ENCODE results near the gene FSD2. TPM values are rescaled to one million over a fixed set of nuclear protein-coding genes. Genes with fewer than 3 reads are reported as not detected.
"Not testable (repeated sequence)": the region's sequence is repeated elsewhere in the genome, so short reads cannot be mapped to it uniquely, and the experiment has no call there.

FSD2 gene
- total RNA-seq, 1 experiment from 2014 or later: not detected

GRCh38 chr15:82771789-82772607 is 33.9 kb downstream of the FSD2 start:
- no TSS peak for BruUV-seq (replicated peaks)
- no peak overlapping the region for H3K4me3 Mint-ChIP-seq (ENCODE audit: unreplicated experiment)
- ChIA-PET CTCF (no interaction called here), POLR2A (no interaction called here)
- no peaks in the 10 kb centered on the region for H3K36me3 ChIP-seq (ENCODE audit: control insufficient read depth, insufficient read depth, low read length)
- no peaks in the 10 kb centered on the region for H3K27me3 Mint-ChIP-seq (ENCODE audit: insufficient read depth, unreplicated experiment)
- no peaks in the 10 kb centered on the region for H3K4me1 ChIP-seq
- no peaks in the 10 kb centered on the region for H3K9me3 ChIP-seq
- H3K4me3 ChIP-seq (ENCODE audit: low read depth, low read length): no peak overlapping the region
- H3K9me3 Mint-ChIP-seq (ENCODE audit: unreplicated experiment): no peaks in the 10 kb centered on the region
- TF ChIP-seq CTCF (IDR thresholded peaks at IDR 0.05; ENCODE audit: insufficient read depth in 1 of 2, low read depth in 1 of 2, low read length in 1 of 2, severe bottlenecking in 1 of 2, unreplicated experiment in 1 of 2): no peak
- H3K27me3 ChIP-seq (replicated peaks; ENCODE audit: control insufficient read depth, insufficient read depth, low read length): no peaks in the 10 kb centered on the region
- no peaks in the 10 kb centered on the region for H3K36me3 Mint-ChIP-seq (ENCODE audit: insufficient read depth, unreplicated experiment)
- no peak for DNase-seq
- intact Hi-C loops (cut with micrococcal nuclease; ENCODE audit: unreplicated experiment): no loop called here
- no peak overlapping the region for H3K27ac Mint-ChIP-seq (ENCODE audit: unreplicated experiment)
- H3K4me1 Mint-ChIP-seq (ENCODE audit: low read depth, unreplicated experiment): no peaks in the 10 kb centered on the region

GRCh38 chr15:82768414-82769054 is 37.3 kb downstream of the FSD2 start:
- no peak overlapping the region for H3K27ac Mint-ChIP-seq (ENCODE audit: unreplicated experiment)
- CTCF ChIA-PET: no interaction called here
- no peak for DNase-seq
- TF ChIP-seq CTCF (IDR thresholded peaks at IDR 0.05; ENCODE audit: insufficient read depth in 1 of 2, low read depth in 1 of 2, low read length in 1 of 2, severe bottlenecking in 1 of 2, unreplicated experiment in 1 of 2): no peak
- intact Hi-C loops (cut with micrococcal nuclease; ENCODE audit: unreplicated experiment): no loop called here
- BruUV-seq (replicated peaks): no TSS peak
- H3K27me3 Mint-ChIP-seq (ENCODE audit: insufficient read depth, unreplicated experiment): no peaks in the 10 kb centered on the region
- H3K9me3 Mint-ChIP-seq (ENCODE audit: unreplicated experiment): no peaks in the 10 kb centered on the region
- peaks cover 4% of the 10 kb centered on the region for H3K4me1 Mint-ChIP-seq (ENCODE audit: low read depth, unreplicated experiment)
- H3K36me3 Mint-ChIP-seq (ENCODE audit: insufficient read depth, unreplicated experiment): no peaks in the 10 kb centered on the region
- Histone ChIP-seq H3K4me3 (ENCODE audit: low read depth, low read length) (no peak overlapping the region), H3K36me3 (ENCODE audit: control insufficient read depth, insufficient read depth, low read length) (no peaks in the 10 kb centered on the region), H3K4me1 (no peaks in the 10 kb centered on the region), H3K9me3 (no peaks in the 10 kb centered on the region), H3K27me3 (replicated peaks; ENCODE audit: control insufficient read depth, insufficient read depth, low read length) (no peaks in the 10 kb centered on the region)
- POLR2A ChIA-PET: no interaction called here
- H3K4me3 Mint-ChIP-seq (ENCODE audit: unreplicated experiment): no peak overlapping the region

- no peak overlapping the region for H3K4me3 ChIP-seq (ENCODE audit: low read depth, low read length)
- no peak overlapping the region for H3K4me3 Mint-ChIP-seq (ENCODE audit: unreplicated experiment)
- intact Hi-C loops (cut with micrococcal nuclease; ENCODE audit: unreplicated experiment): no loop called here
- no peaks in the 10 kb centered on the region for H3K4me1 ChIP-seq
- no TSS peak for BruUV-seq (replicated peaks)
- no peak overlapping the region for H3K27ac Mint-ChIP-seq (ENCODE audit: unreplicated experiment)
- ChIA-PET CTCF (no interaction called here), POLR2A (no interaction called here)
- no peak for TF ChIP-seq CTCF (IDR thresholded peaks at IDR 0.05; ENCODE audit: insufficient read depth in 1 of 2, low read depth in 1 of 2, low read length in 1 of 2, severe bottlenecking in 1 of 2, unreplicated experiment in 1 of 2)
- no peaks in the 10 kb centered on the region for H3K27me3 ChIP-seq (replicated peaks; ENCODE audit: control insufficient read depth, insufficient read depth, low read length)
- H3K36me3 ChIP-seq (ENCODE audit: control insufficient read depth, insufficient read depth, low read length): no peaks in the 10 kb centered on the region
- H3K9me3 Mint-ChIP-seq (ENCODE audit: unreplicated experiment): no peaks in the 10 kb centered on the region
- DNase-seq: no peak
- H3K9me3 ChIP-seq: no peaks in the 10 kb centered on the region
- H3K36me3 Mint-ChIP-seq (ENCODE audit: insufficient read depth, unreplicated experiment): no peaks in the 10 kb centered on the region
- H3K4me1 Mint-ChIP-seq (ENCODE audit: low read depth, unreplicated experiment): peaks cover 6% of the 10 kb centered on the region
- no peaks in the 10 kb centered on the region for H3K27me3 Mint-ChIP-seq (ENCODE audit: insufficient read depth, unreplicated experiment)
Observed at GRCh38 chr15:82767163-82767829, 38.6 kb downstream of the FSD2 start.

- not testable (repeated sequence) for H3K9me3 ChIP-seq
Observed at GRCh38 chr15:82766201-82766600, 39.7 kb downstream of the FSD2 start.

More at GRCh38 chr15:82766201-82766600, 39.7 kb downstream of the FSD2 start:
- BruUV-seq (replicated peaks); DNase-seq; H3K4me3 ChIP-seq (ENCODE audit: low read depth, low read length); H3K9me3 Mint-ChIP-seq (ENCODE audit: unreplicated experiment); H3K4me1 Mint-ChIP-seq (ENCODE audit: low read depth, unreplicated experiment); H3K27me3 Mint-ChIP-seq (ENCODE audit: insufficient read depth, unreplicated experiment); H3K4me1 ChIP-seq; H3K4me3 Mint-ChIP-seq (ENCODE audit: unreplicated experiment); H3K36me3 ChIP-seq (ENCODE audit: control insufficient read depth, insufficient read depth, low read length); H3K27me3 ChIP-seq (replicated peaks; ENCODE audit: control insufficient read depth, insufficient read depth, low read length); intact Hi-C loops (cut with micrococcal nuclease; ENCODE audit: unreplicated experiment); H3K36me3 Mint-ChIP-seq (ENCODE audit: insufficient read depth, unreplicated experiment); H3K27ac Mint-ChIP-seq (ENCODE audit: unreplicated experiment); CTCF ChIA-PET: not testable (repeated sequence)
- POLR2A ChIA-PET: interaction anchor here (0.6 kb wide), 1 partner anchor 721 kb away, joined by 8 read pairs; the partner anchor contains the start of gene MEX3B

Measured in Caco-2 (cell line).